KOPT-K1 (cell line): ENCODE measurements around the gene ATE1.
"Not testable (repeated sequence)": the region's sequence is repeated elsewhere in the genome, so short reads cannot be mapped to it uniquely, and the experiment has no call there.

Source experiments
- H3K27ac ChIP-seq: fragments of 200-600 bp; sonication (generic); 2 replicates; pipeline ENCODE4 v1.5.1; 2016; ENCODE audit warnings: antibody characterized with exemption, mild to moderate bottlenecking, low read depth, low read length; ENCODE audit not compliant: poor library complexity, severe bottlenecking
- H3K36me3 ChIP-seq: fragments of 200-600 bp; sonication (generic); 2 replicates; pipeline ENCODE4 v1.5.1; 2017; ENCODE audit warnings: antibody characterized with exemption, mild to moderate bottlenecking, low read length, moderate library complexity; ENCODE audit not compliant: insufficient read depth
- H3K9me3 ChIP-seq: fragments of 200-600 bp; sonication (generic); 2 replicates; pipeline ENCODE4 v1.5.1; 2017; ENCODE audit warnings: antibody characterized with exemption, low read length, mild to moderate bottlenecking; ENCODE audit not compliant: insufficient read depth, poor library complexity, severe bottlenecking

The ATE1 gene

GRCh38 chr10:121918800-121919199, 9.0 kb downstream of the ATE1 start:
- not testable (repeated sequence) for H3K27ac ChIP-seq, H3K9me3 ChIP-seq
- peaks cover 52% of the 10 kb centered on the region for H3K36me3 ChIP-seq

DNA sequence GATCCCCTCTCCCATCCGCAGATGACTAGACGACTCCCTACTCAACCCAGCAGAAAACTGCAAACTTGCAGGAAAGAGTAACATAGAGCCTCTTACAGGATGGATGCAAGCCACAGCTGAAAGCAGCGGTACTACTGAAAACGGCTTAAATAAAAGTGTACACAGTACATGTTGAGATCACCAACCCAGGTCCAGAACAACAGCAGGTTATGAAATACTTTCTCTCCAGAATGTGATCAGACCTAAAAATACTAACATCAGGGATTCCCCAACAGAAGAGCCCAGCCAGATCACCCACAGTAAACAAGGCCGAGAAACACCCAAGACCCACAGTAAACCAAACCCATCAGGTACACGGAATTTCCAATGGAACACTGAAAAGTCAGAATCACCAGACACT, 13.2 kb downstream of the ATE1 start:
- Histone ChIP-seq H3K36me3 (peaks cover 60% of the 10 kb centered on the region), H3K27ac (no peak overlapping the region), H3K9me3 (no peaks in the 10 kb centered on the region)

DNA sequence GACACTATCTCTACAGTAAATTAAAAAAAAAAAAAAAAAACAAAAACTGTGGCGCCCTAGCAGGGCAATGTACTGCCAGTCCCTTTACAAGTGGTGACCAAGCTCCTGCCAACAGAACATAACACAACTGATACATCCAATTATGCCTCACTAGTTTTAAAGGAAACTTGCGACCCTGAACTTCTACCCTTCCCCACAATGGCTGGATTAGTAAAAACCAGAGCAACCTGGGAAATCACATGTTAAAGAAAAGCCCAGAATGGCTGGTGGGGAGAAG, 16.5 kb downstream of the ATE1 start:
- Histone ChIP-seq H3K9me3 (no peaks in the 10 kb centered on the region), H3K27ac (no peak overlapping the region), H3K36me3 (peaks cover 55% of the 10 kb centered on the region)

DNA sequence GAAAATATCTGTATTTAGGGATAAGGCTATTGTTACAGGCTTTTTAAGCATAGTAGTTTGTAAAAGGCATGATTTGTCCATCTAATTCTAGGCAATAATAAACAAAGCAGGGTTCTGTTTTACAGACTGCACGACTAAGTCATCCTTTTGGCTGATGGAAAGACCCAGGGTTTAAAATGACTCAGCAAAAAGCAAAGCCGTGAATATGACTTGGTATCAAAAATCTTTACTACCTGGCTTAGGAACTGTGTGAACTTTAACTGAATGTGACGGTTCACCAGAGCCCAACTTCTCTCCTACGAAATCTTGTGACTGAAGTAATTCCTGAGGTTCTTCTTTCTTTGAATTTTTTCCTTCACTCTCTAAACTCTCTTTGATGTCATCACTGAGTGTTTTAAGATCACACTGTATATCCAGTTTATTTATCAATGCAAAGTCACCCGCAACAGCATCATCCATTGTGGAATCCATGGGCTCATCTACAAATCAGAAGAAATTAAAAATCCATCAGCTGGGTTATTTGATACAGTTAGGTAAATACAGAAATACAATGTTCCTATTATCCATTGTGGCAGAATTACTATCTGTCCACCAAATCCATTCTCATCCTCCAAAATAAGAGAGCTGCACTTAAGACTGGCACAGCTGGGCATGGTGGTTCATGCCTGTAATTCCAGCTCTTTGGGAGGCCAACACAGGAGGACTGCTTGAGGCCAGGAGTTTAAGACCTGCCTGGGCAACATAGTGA, 17.0 kb downstream of the ATE1 start:
- Histone ChIP-seq H3K9me3 (no peaks in the 10 kb centered on the region), H3K36me3 (peaks cover 60% of the 10 kb centered on the region), H3K27ac (no peak overlapping the region)

- Histone ChIP-seq H3K9me3 (no peaks in the 10 kb centered on the region), H3K36me3 (peaks cover 58% of the 10 kb centered on the region), H3K27ac (no peak overlapping the region)
Measured at GRCh38 chr10:121904888-121905287, 22.9 kb downstream of the ATE1 start.

DNA sequence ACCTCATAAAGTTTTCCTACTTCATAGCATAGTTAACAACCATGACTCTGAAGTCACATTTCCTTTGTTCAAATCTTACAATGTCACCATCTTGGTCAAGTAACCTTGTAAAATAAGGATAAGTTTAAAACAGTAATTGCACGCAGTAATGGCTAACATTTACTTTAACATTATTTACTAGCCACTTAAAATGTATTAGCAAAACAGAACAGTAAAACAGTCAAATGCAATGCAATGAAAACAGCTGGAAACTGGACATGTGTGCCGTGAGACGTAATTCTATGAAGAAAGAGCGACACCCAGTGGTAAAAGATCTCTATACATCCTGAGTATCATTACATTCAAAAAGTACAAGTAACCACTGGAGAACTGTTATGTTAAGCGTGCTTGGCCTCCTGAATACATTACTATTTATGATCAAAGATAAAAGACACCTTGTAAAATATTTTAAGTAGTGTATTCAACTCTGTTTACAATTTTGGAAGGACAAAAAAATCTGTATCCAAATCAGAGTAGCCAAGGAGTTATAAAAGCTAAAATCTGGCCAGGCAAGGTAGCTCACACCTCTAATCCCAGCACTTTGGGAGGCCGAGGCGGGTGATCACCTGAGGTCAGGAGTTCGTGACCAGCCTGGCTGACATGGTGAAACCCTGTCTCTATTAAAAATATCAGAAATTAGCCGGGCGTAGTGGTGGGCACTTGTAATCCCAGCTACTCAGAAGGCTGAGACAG, 27.2 kb downstream of the ATE1 start:
- Histone ChIP-seq H3K9me3 (no peaks in the 10 kb centered on the region), H3K36me3 (peaks cover 66% of the 10 kb centered on the region), H3K27ac (no peak overlapping the region)

DNA sequence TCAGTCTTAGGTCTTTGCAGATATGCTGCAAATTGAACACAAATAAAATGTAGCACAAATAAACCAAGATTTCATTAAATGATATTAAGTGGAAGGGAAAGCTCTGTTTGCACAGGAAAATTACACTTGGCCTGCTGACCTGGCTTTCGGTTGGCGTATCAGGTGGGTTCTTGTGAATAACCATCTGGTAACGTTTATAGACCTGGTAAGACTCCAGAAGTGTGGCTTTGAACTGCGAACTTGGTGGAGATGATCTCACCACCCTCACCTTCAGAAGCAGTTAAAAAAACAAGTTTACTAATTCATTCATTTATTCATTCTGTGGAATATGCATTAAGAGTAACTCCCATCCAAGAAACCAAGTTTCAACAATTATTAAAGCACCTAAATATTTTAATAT, 28.1 kb downstream of the ATE1 start:
- Histone ChIP-seq H3K9me3 (no peaks in the 10 kb centered on the region), H3K36me3 (peaks cover 68% of the 10 kb centered on the region), H3K27ac (no peak overlapping the region)

GRCh38 chr10:121891103-121891502, 36.7 kb downstream of the ATE1 start:
- peaks cover 17% of the 10 kb centered on the region for H3K36me3 ChIP-seq
- H3K27ac ChIP-seq, result no peak overlapping the region
- no peaks in the 10 kb centered on the region for H3K9me3 ChIP-seq

DNA sequence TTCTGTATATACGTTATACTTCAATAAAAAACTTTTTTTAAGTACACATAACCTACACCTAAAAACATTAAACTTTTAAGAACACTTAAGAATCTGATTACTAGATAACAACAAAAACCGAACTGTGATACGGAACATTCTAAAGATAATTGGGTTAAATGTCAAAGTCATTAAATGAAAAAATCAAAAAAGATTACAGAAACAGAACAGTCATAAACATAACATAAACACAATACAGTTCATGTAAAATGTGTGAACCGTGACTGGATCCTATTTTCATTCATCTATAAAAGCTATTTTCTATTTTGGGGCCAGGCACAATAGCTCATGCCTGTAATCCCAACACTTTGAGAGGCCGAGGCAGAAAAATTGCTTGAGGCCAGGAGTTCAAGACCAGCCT, 38.6 kb downstream of the ATE1 start:
- Histone ChIP-seq H3K9me3 (no peaks in the 10 kb centered on the region), H3K36me3 (peaks cover 8% of the 10 kb centered on the region), H3K27ac (no peak overlapping the region)

DNA sequence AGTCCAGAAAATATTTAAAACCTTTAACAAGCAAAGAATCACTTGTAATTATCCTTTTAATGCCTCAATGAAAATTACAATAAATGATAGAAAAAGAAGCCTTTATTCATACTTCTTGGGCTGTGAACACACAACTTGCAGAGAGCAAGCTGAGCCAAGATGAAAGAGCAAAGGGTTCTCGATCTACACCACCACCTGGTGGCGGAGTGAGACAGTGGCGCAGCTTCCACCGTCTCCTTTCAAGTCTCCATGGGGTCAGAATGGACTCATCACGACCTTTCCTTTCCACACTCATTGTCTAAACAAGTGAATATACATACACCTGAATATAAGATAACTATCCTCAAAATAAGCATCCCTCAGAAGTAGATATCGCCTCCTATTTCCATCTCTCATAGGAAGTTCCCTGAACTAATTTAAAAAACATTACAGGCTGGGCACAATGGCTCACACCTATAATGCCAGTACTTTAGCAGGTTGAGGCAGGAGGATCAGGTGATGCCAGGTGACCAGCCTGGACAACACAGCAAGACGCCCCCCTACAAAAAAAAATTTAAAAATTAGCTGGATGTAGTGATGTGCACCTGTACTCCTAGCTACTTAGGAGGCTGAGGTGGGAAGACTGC, 40.7 kb downstream of the ATE1 start:
- peaks cover 2% of the 10 kb centered on the region for H3K36me3 ChIP-seq
- H3K27ac ChIP-seq, result no peak overlapping the region
- no peaks in the 10 kb centered on the region for H3K9me3 ChIP-seq

GRCh38 chr10:121886181-121886580, 41.6 kb downstream of the ATE1 start:
- Histone ChIP-seq H3K27ac (no peak overlapping the region), H3K9me3 (no peaks in the 10 kb centered on the region), H3K36me3 (peaks cover 6% of the 10 kb centered on the region)

DNA sequence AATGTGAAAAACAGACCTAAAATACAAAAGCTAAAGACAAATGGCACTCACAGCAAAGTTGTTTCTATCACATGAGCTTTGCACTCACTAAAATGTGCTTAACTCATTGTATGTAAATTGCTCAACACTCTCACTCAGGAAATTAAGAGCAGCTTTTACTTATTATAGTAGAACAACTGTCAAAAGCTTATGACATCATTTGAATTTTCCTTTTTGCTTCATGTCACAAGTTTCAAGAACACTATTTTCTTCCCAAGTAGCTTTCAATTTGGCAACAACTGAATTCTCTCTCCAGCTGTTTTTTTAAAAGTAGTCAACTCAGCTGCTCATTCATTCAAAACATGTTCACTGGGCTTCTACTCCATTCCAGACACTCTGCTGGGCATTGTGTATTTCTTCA, 46.9 kb downstream of the ATE1 start:
- Histone ChIP-seq H3K9me3 (no peaks in the 10 kb centered on the region), H3K27ac (no peak overlapping the region), H3K36me3 (peaks cover 15% of the 10 kb centered on the region)

DNA sequence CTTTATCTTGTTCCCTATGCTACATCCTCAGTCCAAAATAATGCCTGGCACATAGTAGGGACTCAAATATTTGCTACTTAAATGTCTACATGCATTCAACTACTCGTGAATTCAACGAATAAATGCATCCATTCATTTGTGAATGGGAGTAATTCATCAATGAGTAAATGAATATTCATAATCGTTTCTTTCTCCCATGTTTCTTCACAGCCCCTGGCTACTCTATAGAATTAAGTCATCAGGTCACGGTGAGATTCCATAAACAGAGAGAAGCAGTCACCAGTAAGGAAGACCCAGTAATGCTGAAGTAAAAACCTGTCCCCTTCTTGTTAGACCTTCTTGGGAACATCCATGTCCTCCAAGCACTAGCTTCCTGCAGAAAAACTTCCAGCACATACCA, 48.4 kb downstream of the ATE1 start:
- Histone ChIP-seq H3K9me3 (no peaks in the 10 kb centered on the region), H3K27ac (no peak overlapping the region), H3K36me3 (peaks cover 15% of the 10 kb centered on the region)

- H3K36me3 ChIP-seq, result peaks cover 25% of the 10 kb centered on the region
- no peaks in the 10 kb centered on the region for H3K9me3 ChIP-seq
- H3K27ac ChIP-seq, result no peak overlapping the region
Measured at GRCh38 chr10:121873236-121873635, 54.6 kb downstream of the ATE1 start.

- Histone ChIP-seq H3K36me3 (peaks cover 26% of the 10 kb centered on the region), H3K9me3 (peaks cover 2% of the 10 kb centered on the region), H3K27ac (no peak overlapping the region)
Measured at GRCh38 chr10:121870413-121870812, 57.4 kb downstream of the ATE1 start.

- Histone ChIP-seq H3K27ac (no peak overlapping the region), H3K9me3 (peaks cover 16% of the 10 kb centered on the region), H3K36me3 (peaks cover 34% of the 10 kb centered on the region)
Measured at GRCh38 chr10:121865554-121865953, 62.3 kb downstream of the ATE1 start.
